HT-29 (cell line): Measurements from ENCODE around the gene WDFY4. TPM values are rescaled to one million over a fixed set of nuclear protein-coding genes. Genes with fewer than 3 reads are reported as not detected.

Experiments
- DNase-seq: peaks from one replicate; pipeline ENCODE4 v3.0.0-alpha.2; 2015; ENCODE audit warnings: low spot score
- total RNA-seq: library from RNA; depleted of rRNA; stranded (reverse); fragments of >200 nt; shearing (Covaris generic); gene quantifications from 2 replicates; pipeline ENCODE4 v1.2.3, GENCODE V29; 2014

The WDFY4 gene
- total RNA-seq, 1 experiment from 2014 or later: 0.10 TPM

GRCh38 chr10:48656241-48656913 is 28.3 kb upstream of the WDFY4 start:
- peak; percentile 92 for DNase-seq

GRCh38 chr10:48656914-48657305 is 27.8 kb upstream of the WDFY4 start:
- no peak for DNase-seq

- no peak for DNase-seq
Measured at GRCh38 chr10:48657416-48657815, 27.3 kb upstream of the WDFY4 start.

GRCh38 chr10:48658243-48658974 is 26.3 kb upstream of the WDFY4 start:
- peak; percentile 84 for DNase-seq

GRCh38 chr10:48658975-48659269 is 25.8 kb upstream of the WDFY4 start:
- no peak for DNase-seq

- peak; percentile 27 for DNase-seq
Measured at GRCh38 chr10:48659790-48660189, 24.9 kb upstream of the WDFY4 start.

- no peak for DNase-seq
Measured at GRCh38 chr10:48661441-48661840, 23.2 kb upstream of the WDFY4 start.

GRCh38 chr10:48667960-48668590 is 16.6 kb upstream of the WDFY4 start:
- no peak for DNase-seq

GRCh38 chr10:48670978-48671913 is 13.4 kb upstream of the WDFY4 start:
- DNase-seq: no peak

- DNase-seq: no peak
Measured at GRCh38 chr10:48671914-48672595, 12.6 kb upstream of the WDFY4 start.

GRCh38 chr10:48672596-48673265 is 11.9 kb upstream of the WDFY4 start:
- DNase-seq: no peak

GRCh38 chr10:48677625-48678024 is 7.0 kb upstream of the WDFY4 start:
- no peak for DNase-seq

GRCh38 chr10:48678041-48678440 is 6.6 kb upstream of the WDFY4 start:
- DNase-seq: no peak

- no peak for DNase-seq
Measured at GRCh38 chr10:48681740-48682139, 2.9 kb upstream of the WDFY4 start.

GRCh38 chr10:48682265-48682664 is 2.4 kb upstream of the WDFY4 start:
- no peak for DNase-seq

GRCh38 chr10:48683424-48683823 is 1.2 kb upstream of the WDFY4 start:
- DNase-seq: no peak

GRCh38 chr10:48683868-48684267 is 805 bp upstream of the WDFY4 start:
- no peak for DNase-seq

- no peak for DNase-seq
Measured at GRCh38 chr10:48684463-48684791, 246 bp upstream of the WDFY4 start.

GRCh38 chr10:48685731-48686130 is 1.1 kb downstream of the WDFY4 start:
- no peak for DNase-seq

GRCh38 chr10:48690791-48691660 is 6.4 kb downstream of the WDFY4 start:
- no peak for DNase-seq
